AG04450 (cell line): ENCODE data around the gene CADPS2. TPM values are rescaled to one million over a fixed set of nuclear protein-coding genes. Genes with fewer than 3 reads are reported as not detected.

ENCODE experiments used
- CTCF ChIA-PET: fragments of 300-600, 350-600 bp; formaldehyde crosslinking; extraction: SDS; loops from one replicate; lab custom pipeline; 2022; ENCODE audit warnings: antibody characterized with exemption, inconsistent platforms; lab: Charles Lee
- POLR2A ChIA-PET: fragments of 350-600 bp; formaldehyde crosslinking; extraction: SDS; loops from one replicate; lab custom pipeline; 2021; ENCODE audit warnings: antibody characterized with exemption, inconsistent platforms; lab: Yijun Ruan, JAX
- DNase-seq: peaks from one replicate; pipeline ENCODE4 v3.0.0-alpha.2; 2011; ENCODE audit warnings: low read depth, low spot score
- H3K27ac ChIP-seq: one replicate; pipeline ENCODE4 v1.5.1; 2012; ENCODE audit warnings: low read depth, low read length, control low read depth
- H3K27me3 ChIP-seq: one replicate; pipeline ENCODE4 v1.6.0; 2012; ENCODE audit warnings: low read length; ENCODE audit not compliant: control insufficient read depth, insufficient read depth
- H3K4me3 ChIP-seq: 2 replicates; pipeline ENCODE4 v1.5.1; 2011; ENCODE audit warnings: mild to moderate bottlenecking, low read depth, low read length, control low read depth
- H3K9me3 ChIP-seq: 2 replicates; pipeline ENCODE4 v1.5.1; 2012; ENCODE audit warnings: low read length; ENCODE audit not compliant: control insufficient read depth, insufficient read depth
- polyA plus RNA-seq: library from polyadenylated mRNA; depleted of rRNA; stranded (reverse); fragments of >200 nt; gene quantifications from 2 replicates; pipeline ENCODE4 v1.2.3, GENCODE V29; 2011
- TF ChIP-seq, protein P1 (sequence below): IDR thresholded peaks from 2 replicates; pipeline ENCODE4 v1.5.1; 2011; ENCODE audit warnings: low read depth, low read length, control low read depth, inconsistent platforms

The CADPS2 gene
- polyA plus RNA-seq, 1 experiment = 0.41 TPM

GRCh38 chr7:122556219-122556618 is 330.0 kb downstream of the CADPS2 start:
- POLR2A ChIA-PET = no interaction called here
- H3K27me3 ChIP-seq = no peaks in the 10 kb centered on the region
- TF ChIP-seq, protein P1, sequence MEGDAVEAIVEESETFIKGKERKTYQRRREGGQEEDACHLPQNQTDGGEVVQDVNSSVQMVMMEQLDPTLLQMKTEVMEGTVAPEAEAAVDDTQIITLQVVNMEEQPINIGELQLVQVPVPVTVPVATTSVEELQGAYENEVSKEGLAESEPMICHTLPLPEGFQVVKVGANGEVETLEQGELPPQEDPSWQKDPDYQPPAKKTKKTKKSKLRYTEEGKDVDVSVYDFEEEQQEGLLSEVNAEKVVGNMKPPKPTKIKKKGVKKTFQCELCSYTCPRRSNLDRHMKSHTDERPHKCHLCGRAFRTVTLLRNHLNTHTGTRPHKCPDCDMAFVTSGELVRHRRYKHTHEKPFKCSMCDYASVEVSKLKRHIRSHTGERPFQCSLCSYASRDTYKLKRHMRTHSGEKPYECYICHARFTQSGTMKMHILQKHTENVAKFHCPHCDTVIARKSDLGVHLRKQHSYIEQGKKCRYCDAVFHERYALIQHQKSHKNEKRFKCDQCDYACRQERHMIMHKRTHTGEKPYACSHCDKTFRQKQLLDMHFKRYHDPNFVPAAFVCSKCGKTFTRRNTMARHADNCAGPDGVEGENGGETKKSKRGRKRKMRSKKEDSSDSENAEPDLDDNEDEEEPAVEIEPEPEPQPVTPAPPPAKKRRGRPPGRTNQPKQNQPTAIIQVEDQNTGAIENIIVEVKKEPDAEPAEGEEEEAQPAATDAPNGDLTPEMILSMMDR = no peak

GRCh38 chr7:122553761-122554160 is 332.5 kb downstream of the CADPS2 start:
- TF ChIP-seq, protein P1 = no peak
- ChIA-PET POLR2A (no interaction called here), CTCF (no interaction called here)
- no peaks in the 10 kb centered on the region for H3K9me3 ChIP-seq
- H3K27ac ChIP-seq = no peak overlapping the region
- no peaks in the 10 kb centered on the region for H3K27me3 ChIP-seq
- H3K4me3 ChIP-seq = no peak overlapping the region
- no peak for DNase-seq

More at GRCh38 chr7:122556219-122556618, 330.0 kb downstream of the CADPS2 start:
- no peak for DNase-seq
- H3K4me3 ChIP-seq = no peak overlapping the region
- no peaks in the 10 kb centered on the region for H3K9me3 ChIP-seq
- H3K27ac ChIP-seq = no peak overlapping the region
- CTCF ChIA-PET = no interaction called here

- no peaks in the 10 kb centered on the region for H3K9me3 ChIP-seq
- TF ChIP-seq, protein P1 = no peak
- no peak overlapping the region for H3K27ac ChIP-seq
- ChIA-PET CTCF (no interaction called here), POLR2A (no interaction called here)
- H3K4me3 ChIP-seq = no peak overlapping the region
- H3K27me3 ChIP-seq = no peaks in the 10 kb centered on the region
- DNase-seq = no peak
These were observed 333.5 kb downstream of the CADPS2 start for GRCh38 chr7:122552769-122553168.

GRCh38 chr7:122550545-122550944 is 335.7 kb downstream of the CADPS2 start:
- ChIA-PET CTCF (no interaction called here), POLR2A (no interaction called here)
- Histone ChIP-seq H3K4me3 (no peak overlapping the region), H3K27me3 (no peaks in the 10 kb centered on the region), H3K27ac (no peak overlapping the region), H3K9me3 (no peaks in the 10 kb centered on the region)
- TF ChIP-seq, protein P1 = no peak
- DNase-seq = no peak

DNA sequence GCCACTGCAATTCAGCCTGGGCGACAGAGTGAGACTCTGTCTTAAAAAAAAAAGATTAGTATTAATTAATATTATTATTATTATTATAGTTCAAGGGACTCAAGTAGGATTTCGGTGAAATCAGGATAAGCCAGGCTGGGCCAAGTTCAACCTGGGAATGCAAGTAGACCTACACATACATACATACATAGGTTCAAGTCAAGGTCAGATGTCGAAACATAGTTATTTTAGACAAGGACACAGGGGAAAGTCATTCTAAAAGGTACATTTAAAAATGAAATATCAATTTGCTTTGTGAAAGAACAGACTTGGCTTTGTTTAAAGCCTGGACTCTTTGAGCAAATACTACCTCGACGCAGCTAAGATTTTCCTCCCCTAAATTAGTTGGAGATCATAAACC is 336.7 kb downstream of the CADPS2 start:
- DNase-seq = no peak
- no peak overlapping the region for H3K27ac ChIP-seq
- no peak overlapping the region for H3K4me3 ChIP-seq
- TF ChIP-seq, protein P1 = no peak
- no peaks in the 10 kb centered on the region for H3K9me3 ChIP-seq
- ChIA-PET POLR2A (no interaction called here), CTCF (no interaction called here)
- no peaks in the 10 kb centered on the region for H3K27me3 ChIP-seq
